Activated naive CD8-positive, alpha-beta T cell (primary cell): ENCODE data around the gene GAGE12E.
"Not testable (repeated sequence)": the region's sequence is repeated elsewhere in the genome, so short reads cannot be mapped to it uniquely, and the experiment has no call there.

Experiments used
- H3K27ac Mint-ChIP-seq: one replicate; pipeline ENCODE4 v1.8.0; 2021; ENCODE audit warnings: mixed read lengths
- H3K27me3 Mint-ChIP-seq: one replicate; pipeline ENCODE4 v1.8.0; 2021; ENCODE audit warnings: mixed read lengths
- H3K36me3 Mint-ChIP-seq: one replicate; pipeline ENCODE4 v1.8.0; 2021; ENCODE audit warnings: mixed read lengths
- H3K4me1 Mint-ChIP-seq: one replicate; pipeline ENCODE4 v1.8.0; 2021; ENCODE audit warnings: low read depth, mixed read lengths
- H3K4me3 Mint-ChIP-seq: one replicate; pipeline ENCODE4 v1.8.0; 2021; ENCODE audit warnings: mild to moderate bottlenecking, mixed read lengths
- H3K9me3 Mint-ChIP-seq: one replicate; pipeline ENCODE4 v1.8.0; 2021; ENCODE audit warnings: low read depth, mixed read lengths

GAGE12E gene, protein sequence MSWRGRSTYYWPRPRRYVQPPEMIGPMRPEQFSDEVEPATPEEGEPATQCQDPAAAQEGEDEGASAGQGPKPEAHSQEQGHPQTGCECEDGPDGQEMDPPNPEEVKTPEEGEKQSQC

GRCh38 chrX:49550989-49551388 lies at the start of gene GAGE12E:
TSS of gene GAGE12E (plus strand) at chrX:49551289. CDS start at chrX:49552444, 1,155 bp downstream.
- not testable (repeated sequence) for H3K36me3 Mint-ChIP-seq, H3K27me3 Mint-ChIP-seq, H3K4me3 Mint-ChIP-seq, H3K4me1 Mint-ChIP-seq, H3K27ac Mint-ChIP-seq, H3K9me3 Mint-ChIP-seq

DNA sequence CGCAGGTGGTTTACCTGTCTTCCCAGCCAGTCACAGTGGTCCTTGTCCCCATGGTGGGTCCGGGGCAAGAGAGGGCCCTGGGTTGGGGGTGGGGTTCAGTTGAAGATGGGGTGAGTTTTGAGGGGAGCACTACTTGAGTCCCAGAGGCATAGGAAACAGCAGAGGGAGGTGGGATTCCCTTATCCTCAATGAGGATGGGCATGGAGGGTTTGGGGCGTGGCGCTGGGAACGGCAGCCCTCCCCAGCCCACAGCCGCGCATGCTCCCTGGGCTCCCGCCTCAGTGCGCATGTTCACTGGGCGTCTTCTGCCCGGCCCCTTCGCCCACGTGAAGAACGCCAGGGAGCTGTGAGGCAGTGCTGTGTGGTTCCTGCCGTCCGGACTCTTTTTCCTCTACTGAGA lies 19.2 kb upstream of the GAGE12E start, which contains the start of gene GAGE12C:
Gene GAGE12C, plus strand, starts transcription at position 301 of the 400 bp plus-strand sequence. CDS start 1,155 bp downstream, outside the sequence.
- not testable (repeated sequence) for H3K27ac Mint-ChIP-seq, H3K9me3 Mint-ChIP-seq, H3K27me3 Mint-ChIP-seq, H3K4me3 Mint-ChIP-seq, H3K36me3 Mint-ChIP-seq, H3K4me1 Mint-ChIP-seq

GRCh38 chrX:49541433-49541832 lies 9.7 kb upstream of the GAGE12E start, which contains the start of gene GAGE12D:
TSS of gene GAGE12D (plus strand) at chrX:49541733. CDS start at chrX:49542888, 1,155 bp downstream.
- not testable (repeated sequence) for H3K27me3 Mint-ChIP-seq, H3K36me3 Mint-ChIP-seq, H3K4me3 Mint-ChIP-seq, H3K27ac Mint-ChIP-seq, H3K4me1 Mint-ChIP-seq, H3K9me3 Mint-ChIP-seq

GRCh38 chrX:49560542-49560941 lies 9.5 kb downstream of the GAGE12E start, which contains the start of gene GAGE12F:
TSS of gene GAGE12F (plus strand) at chrX:49560842. CDS start at chrX:49561997, 1,155 bp downstream.
- not testable (repeated sequence) for H3K4me1 Mint-ChIP-seq, H3K27me3 Mint-ChIP-seq, H3K36me3 Mint-ChIP-seq, H3K9me3 Mint-ChIP-seq, H3K27ac Mint-ChIP-seq, H3K4me3 Mint-ChIP-seq

GRCh38 chrX:49568728-49569127 lies 17.6 kb downstream of the GAGE12E start:
- H3K4me3 Mint-ChIP-seq, H3K36me3 Mint-ChIP-seq, H3K27me3 Mint-ChIP-seq, H3K9me3 Mint-ChIP-seq, H3K27ac Mint-ChIP-seq, H3K4me1 Mint-ChIP-seq: not testable (repeated sequence)

- H3K36me3 Mint-ChIP-seq, H3K4me1 Mint-ChIP-seq, H3K27ac Mint-ChIP-seq: not testable (repeated sequence)
These were observed 18.1 kb downstream of the GAGE12E start for GRCh38 chrX:49569152-49569551.

GRCh38 chrX:49570100-49570499 lies 19.0 kb downstream of the GAGE12E start, which contains the start of gene GAGE12G:
TSS of gene GAGE12G (plus strand) at chrX:49570400. CDS start at chrX:49571555, 1,155 bp downstream.
- not testable (repeated sequence) for H3K36me3 Mint-ChIP-seq, H3K9me3 Mint-ChIP-seq, H3K27me3 Mint-ChIP-seq, H3K4me3 Mint-ChIP-seq, H3K27ac Mint-ChIP-seq, H3K4me1 Mint-ChIP-seq

More at GRCh38 chrX:49569152-49569551, 18.1 kb downstream of the GAGE12E start:
- H3K4me3 Mint-ChIP-seq, H3K9me3 Mint-ChIP-seq, H3K27me3 Mint-ChIP-seq: not testable (repeated sequence)

DNA sequence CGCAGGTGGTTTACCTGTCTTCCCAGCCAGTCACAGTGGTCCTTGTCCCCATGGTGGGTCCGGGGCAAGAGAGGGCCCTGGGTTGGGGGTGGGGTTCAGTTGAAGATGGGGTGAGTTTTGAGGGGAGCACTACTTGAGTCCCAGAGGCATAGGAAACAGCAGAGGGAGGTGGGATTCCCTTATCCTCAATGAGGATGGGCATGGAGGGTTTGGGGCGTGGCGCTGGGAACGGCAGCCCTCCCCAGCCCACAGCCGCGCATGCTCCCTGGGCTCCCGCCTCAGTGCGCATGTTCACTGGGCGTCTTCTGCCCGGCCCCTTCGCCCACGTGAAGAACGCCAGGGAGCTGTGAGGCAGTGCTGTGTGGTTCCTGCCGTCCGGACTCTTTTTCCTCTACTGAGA lies 28.6 kb downstream of the GAGE12E start, which contains the start of gene GAGE12H:
Gene GAGE12H, plus strand, starts transcription at position 301 of the 400 bp plus-strand sequence. CDS start 1,155 bp downstream, outside the sequence.
- H3K27ac Mint-ChIP-seq, H3K4me1 Mint-ChIP-seq, H3K27me3 Mint-ChIP-seq, H3K9me3 Mint-ChIP-seq, H3K4me3 Mint-ChIP-seq, H3K36me3 Mint-ChIP-seq: not testable (repeated sequence)

DNA sequence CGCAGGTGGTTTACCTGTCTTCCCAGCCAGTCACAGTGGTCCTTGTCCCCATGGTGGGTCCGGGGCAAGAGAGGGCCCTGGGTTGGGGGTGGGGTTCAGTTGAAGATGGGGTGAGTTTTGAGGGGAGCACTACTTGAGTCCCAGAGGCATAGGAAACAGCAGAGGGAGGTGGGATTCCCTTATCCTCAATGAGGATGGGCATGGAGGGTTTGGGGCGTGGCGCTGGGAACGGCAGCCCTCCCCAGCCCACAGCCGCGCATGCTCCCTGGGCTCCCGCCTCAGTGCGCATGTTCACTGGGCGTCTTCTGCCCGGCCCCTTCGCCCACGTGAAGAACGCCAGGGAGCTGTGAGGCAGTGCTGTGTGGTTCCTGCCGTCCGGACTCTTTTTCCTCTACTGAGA lies 38.1 kb downstream of the GAGE12E start, which contains the start of gene GAGE2A:
Gene GAGE2A, plus strand, starts transcription at position 301 of the 400 bp plus-strand sequence. CDS start 1,155 bp downstream, outside the sequence.
- H3K4me3 Mint-ChIP-seq, H3K27ac Mint-ChIP-seq, H3K4me1 Mint-ChIP-seq, H3K9me3 Mint-ChIP-seq, H3K36me3 Mint-ChIP-seq, H3K27me3 Mint-ChIP-seq: not testable (repeated sequence)

DNA sequence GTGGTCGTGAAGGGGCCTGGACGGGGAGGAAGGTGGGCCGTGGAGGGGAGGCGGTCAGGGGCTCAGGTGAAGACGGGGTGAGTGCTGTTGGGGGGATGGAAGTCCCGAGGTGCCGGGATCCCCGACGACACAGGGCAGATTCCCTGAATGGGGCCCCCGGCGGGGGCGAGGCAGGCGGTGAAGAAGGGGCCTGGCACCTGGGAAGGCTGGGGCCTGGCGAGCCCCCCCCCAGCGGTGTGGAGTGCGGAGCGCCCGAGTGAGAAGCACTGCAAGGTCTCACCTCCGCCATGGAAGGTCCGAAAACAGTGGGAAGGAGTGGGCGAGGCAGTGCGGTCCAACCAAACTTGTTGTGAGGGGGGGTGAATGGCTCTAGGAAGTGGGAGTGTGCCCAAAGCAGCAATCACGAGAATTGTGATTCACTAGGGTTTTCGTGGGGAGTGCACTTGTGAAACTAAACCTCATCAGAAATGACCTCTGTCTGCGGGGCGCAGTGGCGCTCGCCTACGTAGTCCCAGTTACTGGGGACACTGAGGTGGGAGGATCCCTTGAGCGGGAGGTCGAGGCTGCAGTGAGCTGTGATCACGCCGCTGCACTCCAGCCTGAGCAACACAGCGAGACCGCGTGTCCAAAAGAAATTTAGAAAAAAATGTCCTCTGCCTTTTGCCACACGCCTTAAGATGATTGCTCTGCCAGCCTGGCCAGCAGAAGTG lies 38.8 kb downstream of the GAGE12E start:
- H3K4me3 Mint-ChIP-seq, H3K27me3 Mint-ChIP-seq, H3K27ac Mint-ChIP-seq, H3K36me3 Mint-ChIP-seq, H3K4me1 Mint-ChIP-seq, H3K9me3 Mint-ChIP-seq: not testable (repeated sequence)

DNA sequence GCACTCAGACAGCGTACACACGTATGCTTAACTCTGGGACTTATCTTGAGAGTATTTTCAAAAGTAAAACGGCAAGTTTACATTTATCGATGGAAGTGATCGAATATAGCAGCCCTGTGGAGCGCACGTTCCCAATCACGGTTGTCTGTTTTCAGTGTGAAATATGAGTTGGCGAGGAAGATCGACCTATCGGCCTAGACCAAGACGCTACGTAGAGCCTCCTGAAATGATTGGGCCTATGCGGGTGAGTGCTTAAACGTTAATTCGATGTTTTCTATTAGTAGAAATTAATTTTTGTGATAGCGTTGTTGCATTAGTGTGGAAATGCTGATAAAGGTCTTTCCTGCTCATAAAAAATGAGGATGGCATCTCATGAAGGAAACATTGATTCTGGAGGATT lies 39.4 kb downstream of the GAGE12E start:
- H3K4me3 Mint-ChIP-seq, H3K27me3 Mint-ChIP-seq, H3K27ac Mint-ChIP-seq, H3K36me3 Mint-ChIP-seq, H3K9me3 Mint-ChIP-seq, H3K4me1 Mint-ChIP-seq: not testable (repeated sequence)

DNA sequence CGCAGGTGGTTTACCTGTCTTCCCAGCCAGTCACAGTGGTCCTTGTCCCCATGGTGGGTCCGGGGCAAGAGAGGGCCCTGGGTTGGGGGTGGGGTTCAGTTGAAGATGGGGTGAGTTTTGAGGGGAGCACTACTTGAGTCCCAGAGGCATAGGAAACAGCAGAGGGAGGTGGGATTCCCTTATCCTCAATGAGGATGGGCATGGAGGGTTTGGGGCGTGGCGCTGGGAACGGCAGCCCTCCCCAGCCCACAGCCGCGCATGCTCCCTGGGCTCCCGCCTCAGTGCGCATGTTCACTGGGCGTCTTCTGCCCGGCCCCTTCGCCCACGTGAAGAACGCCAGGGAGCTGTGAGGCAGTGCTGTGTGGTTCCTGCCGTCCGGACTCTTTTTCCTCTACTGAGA lies 47.6 kb downstream of the GAGE12E start, which contains the start of gene GAGE1:
Gene GAGE1, plus strand, starts transcription at position 301 of the 400 bp plus-strand sequence. CDS start 1,155 bp downstream, outside the sequence.
- H3K9me3 Mint-ChIP-seq, H3K27ac Mint-ChIP-seq, H3K27me3 Mint-ChIP-seq, H3K4me3 Mint-ChIP-seq, H3K36me3 Mint-ChIP-seq, H3K4me1 Mint-ChIP-seq: not testable (repeated sequence)
